Midbrain (tissue), 1 donor: ENCODE data around the gene RASL11B.

ENCODE experiments used
- DNase-seq: peaks from one replicate; lab custom pipeline; 2025; lab: John Stamatoyannopoulos, UW

The RASL11B gene

DNA sequence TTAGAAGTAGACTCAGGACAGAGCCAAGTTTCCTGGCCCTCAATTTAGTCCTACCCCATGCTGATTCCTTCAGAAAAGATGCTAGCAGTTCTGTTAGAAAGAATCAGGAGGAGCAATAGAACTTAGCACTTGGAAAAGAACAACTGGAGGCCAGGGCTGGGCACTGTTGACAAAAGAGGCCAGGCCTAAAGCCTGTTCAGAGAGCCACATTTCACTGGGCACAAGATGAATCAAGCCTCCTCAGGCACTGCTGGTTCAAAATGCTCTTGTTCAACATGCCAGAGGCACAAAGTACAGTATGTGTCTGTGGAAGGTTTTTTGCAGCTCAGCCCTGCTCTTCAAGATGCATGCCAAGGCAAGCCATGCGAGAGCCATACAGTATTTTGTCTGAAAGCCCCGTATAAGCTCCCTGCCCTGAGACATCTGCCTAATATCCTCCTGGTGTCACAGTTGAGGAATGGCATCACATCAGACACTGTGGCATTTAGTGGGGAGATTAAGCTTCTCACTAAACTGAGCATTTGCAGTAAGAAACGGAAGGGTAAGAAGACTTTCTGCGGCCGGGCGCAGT is 53.7 kb downstream of the RASL11B start:
- peak; percentile 11 for DNase-seq
